HG03060 (cell line): ENCODE data around the gene IPO8.
"Not testable (repeated sequence)": the region's sequence is repeated elsewhere in the genome, so short reads cannot be mapped to it uniquely, and the experiment has no call there.

Source experiments
- ATAC-seq: cut with Tn5 transposase; IDR thresholded peaks from one replicate; pipeline ENCODE4 v1.9.1; 2021; ENCODE audit warnings: low read depth, moderate number of reproducible peaks; ENCODE audit not compliant: unreplicated experiment

The IPO8 gene

GRCh38 chr12:30613119-30613830 lies 82.4 kb downstream of the IPO8 start:
- no peak for ATAC-seq

- ATAC-seq, result no peak
Measured at GRCh38 chr12:30610718-30611117, 85.0 kb downstream of the IPO8 start.

GRCh38 chr12:30609819-30610218 lies 85.8 kb downstream of the IPO8 start:
- not testable (repeated sequence) for ATAC-seq

GRCh38 chr12:30604302-30604701 lies 91.4 kb downstream of the IPO8 start:
- ATAC-seq, result not testable (repeated sequence)

GRCh38 chr12:30603129-30603528 lies 92.5 kb downstream of the IPO8 start:
- no peak for ATAC-seq

GRCh38 chr12:30602678-30603077 lies 93.0 kb downstream of the IPO8 start:
- no peak for ATAC-seq

- no peak for ATAC-seq
Measured at GRCh38 chr12:30599608-30600007, 96.1 kb downstream of the IPO8 start.

GRCh38 chr12:30598889-30599288 lies 96.8 kb downstream of the IPO8 start:
- ATAC-seq, result no peak

GRCh38 chr12:30595742-30596141 lies 99.9 kb downstream of the IPO8 start:
- ATAC-seq, result no peak

- ATAC-seq, result no peak
Measured at GRCh38 chr12:30594509-30594908, 101.2 kb downstream of the IPO8 start.

- ATAC-seq, result not testable (repeated sequence)
Measured at GRCh38 chr12:30588572-30588971, 107.1 kb downstream of the IPO8 start.

GRCh38 chr12:30587782-30588181 lies 107.9 kb downstream of the IPO8 start:
- ATAC-seq, result no peak

GRCh38 chr12:30585877-30586276 lies 109.8 kb downstream of the IPO8 start:
- ATAC-seq, result no peak

- no peak for ATAC-seq
Measured at GRCh38 chr12:30582943-30583342, 112.7 kb downstream of the IPO8 start.

GRCh38 chr12:30580344-30580743 lies 115.3 kb downstream of the IPO8 start:
- ATAC-seq, result no peak
